GM18870 (cell line): Measurements from ENCODE around the gene LRRC3.
"Not testable (repeated sequence)": the region's sequence is repeated elsewhere in the genome, so short reads cannot be mapped to it uniquely, and the experiment has no call there.

Experiments used
- ATAC-seq: cut with Tn5 transposase; IDR thresholded peaks from one replicate; pipeline ENCODE4 v1.9.1; 2021; ENCODE audit warnings: moderate library complexity; ENCODE audit not compliant: unreplicated experiment

The LRRC3 gene

GRCh38 chr21:44477131-44477530 lies 21.8 kb downstream of the LRRC3 start:
- ATAC-seq, result no peak

DNA sequence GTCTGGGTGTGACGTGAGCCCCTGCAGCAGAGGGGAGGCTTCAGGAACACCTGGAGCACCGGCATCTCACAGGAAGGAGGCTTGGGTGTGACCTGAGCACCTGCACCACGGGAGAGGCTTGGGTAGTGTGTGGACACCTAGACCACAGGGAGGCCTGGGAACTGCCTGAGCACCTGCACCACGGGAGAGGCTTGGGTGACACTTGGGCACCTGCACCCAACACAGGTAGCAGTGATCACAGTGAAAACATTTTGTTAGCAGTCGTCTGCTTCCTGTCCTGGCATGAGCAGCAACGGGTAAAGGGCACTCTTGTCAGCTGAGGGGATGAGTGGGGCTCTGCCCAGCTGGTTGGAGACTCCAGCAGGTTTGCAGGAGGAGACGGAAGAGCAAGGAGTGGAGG lies 22.4 kb downstream of the LRRC3 start:
- ATAC-seq, result no peak

DNA sequence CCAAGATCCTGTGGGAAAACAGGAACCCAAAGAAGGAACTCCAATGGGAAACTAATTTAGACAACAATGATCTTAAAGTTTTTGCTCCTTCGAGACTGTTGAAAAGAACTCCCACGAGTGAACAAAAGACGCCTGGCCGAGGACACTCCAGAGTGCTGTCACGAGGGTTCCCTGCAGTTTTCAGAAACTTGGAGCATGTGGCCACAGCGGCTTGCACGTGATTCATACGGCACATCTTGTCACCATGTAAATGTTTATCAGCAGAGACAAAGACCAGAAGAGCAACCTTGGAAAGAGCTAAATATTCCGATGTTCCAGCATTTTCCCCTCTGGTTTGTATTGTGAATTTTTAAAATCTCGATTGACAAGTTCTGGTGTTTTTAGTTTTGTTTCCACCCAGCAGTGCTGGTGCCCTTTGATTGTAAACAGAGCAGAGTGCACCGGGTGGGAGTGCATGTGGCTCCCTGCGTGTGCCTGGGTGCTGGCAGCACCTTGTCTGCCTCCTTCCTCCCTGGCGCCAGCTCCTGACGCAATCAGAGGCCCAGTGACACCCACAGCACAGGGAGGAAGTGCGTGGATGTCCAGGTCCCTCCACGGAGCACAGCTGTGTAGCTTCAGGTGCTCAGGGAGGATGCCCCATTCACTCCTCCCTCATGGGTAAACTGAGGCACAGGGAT lies 23.0 kb downstream of the LRRC3 start:
- ATAC-seq, result no peak

GRCh38 chr21:44478801-44479167 lies 23.5 kb downstream of the LRRC3 start:
- no peak for ATAC-seq

DNA sequence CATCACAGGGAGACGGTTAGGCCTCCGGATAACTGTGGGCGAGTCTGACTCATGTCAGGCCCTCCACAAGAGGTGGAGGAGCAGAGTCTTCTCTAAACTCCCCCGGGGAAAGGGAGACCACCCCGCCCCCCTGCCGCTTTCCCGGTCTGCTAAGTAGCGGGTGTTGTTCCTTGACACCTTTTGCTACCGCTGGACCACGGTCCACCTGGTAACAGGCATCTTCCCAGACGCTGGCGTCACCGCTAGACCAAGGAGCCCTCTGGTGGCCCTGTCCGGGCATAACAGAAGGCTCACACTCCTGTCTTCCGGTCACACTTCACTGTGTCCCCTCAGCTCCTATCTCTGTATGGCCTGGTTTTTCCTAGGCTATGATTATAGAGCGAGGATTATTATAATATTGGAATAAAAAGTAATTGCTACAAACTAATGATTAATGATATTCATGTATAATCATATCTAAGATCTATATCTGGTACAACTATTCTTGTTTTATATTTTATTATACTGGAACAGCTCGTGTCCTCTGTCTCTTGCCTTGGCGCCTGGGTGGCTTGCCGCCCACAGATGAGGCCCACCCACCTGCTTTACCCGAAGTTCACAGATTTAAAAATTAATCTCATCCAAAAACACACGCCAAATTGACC lies 24.4 kb downstream of the LRRC3 start:
- ATAC-seq, result not testable (repeated sequence)

GRCh38 chr21:44480200-44481053 lies 25.1 kb downstream of the LRRC3 start:
- no peak for ATAC-seq

- ATAC-seq, result no peak
These were observed 27.4 kb downstream of the LRRC3 start for GRCh38 chr21:44482581-44483287.

- ATAC-seq, result no peak
These were observed 28.3 kb downstream of the LRRC3 start for GRCh38 chr21:44483288-44484237.

DNA sequence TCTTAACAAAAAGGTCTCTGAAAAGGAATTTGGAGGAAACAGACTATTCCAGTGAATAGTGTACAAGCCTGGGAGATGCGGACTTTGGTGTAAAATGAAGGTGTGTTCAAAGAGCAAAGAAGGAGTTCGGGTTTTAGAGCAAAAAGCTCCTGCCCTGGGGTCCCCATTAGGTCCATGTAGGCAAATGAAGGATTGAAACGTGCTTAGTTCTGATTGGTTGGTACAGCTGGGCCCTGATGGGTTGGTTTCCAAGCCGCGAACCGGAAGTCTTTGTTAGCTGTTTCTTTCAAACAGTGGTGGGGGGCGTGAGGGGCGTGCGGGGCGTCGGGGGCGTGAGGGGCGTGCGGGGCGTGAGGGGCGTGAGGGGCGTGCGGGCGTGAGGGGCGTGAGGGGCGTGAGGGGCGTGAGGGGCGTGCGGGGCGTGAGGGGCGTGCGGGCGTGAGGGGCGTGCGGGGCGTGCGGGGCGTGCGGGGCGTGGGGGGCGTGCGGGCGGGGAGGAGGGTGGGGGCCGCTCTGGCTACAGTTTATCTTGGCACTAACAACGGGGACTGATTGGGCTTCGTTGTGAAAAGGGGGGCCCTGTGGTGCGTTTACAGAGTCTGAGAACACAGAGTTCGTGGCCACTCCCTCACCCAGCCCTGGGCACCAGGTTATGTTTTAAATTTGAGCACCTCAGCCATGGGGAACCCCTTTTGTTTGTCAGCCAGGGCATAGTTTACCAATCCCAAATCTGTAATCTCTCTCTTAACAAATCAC lies 29.4 kb downstream of the LRRC3 start:
- ATAC-seq, result no peak

DNA sequence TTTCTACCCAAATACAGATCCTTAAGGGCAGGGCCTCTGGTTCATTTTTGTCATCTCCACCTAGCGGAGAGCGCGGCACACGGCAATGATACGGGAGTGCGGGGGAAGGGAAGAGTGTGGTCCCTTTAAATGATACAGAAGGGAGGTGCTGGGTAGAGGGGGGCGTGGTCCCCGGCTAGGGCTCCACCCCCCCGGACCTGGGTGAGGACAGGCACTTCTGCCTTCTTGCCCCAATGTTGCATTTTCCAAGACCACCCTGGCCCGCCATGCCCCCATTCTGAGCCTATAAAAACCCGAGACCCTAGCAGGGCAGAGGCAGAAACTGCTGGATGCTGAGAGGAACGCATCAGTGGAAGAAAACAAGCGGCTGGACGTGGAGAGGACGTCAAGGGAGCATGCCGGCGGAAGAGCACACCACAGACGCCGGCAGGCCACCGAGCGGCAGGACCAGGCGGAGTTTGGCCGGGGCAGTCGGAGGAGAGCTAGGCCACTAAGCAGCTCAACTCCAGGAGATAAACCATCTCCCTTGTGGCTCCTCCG lies 30.0 kb downstream of the LRRC3 start:
- ATAC-seq, result no peak

- no peak for ATAC-seq
These were observed 30.5 kb downstream of the LRRC3 start for GRCh38 chr21:44485796-44486195.

DNA sequence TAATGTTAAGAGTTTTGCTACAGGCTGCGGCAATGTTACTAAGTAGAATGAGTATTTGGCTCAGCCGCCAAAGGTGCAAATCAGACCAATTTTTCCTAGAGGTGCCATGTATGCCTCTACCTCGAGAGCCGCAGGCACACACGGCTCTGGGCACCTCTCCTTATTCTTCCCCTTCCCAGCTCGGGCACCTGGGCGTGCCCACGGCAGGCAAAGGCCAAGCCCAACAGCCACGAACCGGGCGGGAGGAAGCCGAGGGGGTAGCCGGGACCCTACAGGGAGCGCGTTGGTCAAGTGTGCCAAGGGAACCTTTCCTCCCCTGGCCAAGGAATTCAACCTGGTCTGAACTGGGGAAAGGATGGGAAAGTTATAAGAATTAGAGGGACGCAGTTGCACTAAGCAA lies 31.0 kb downstream of the LRRC3 start:
- no peak for ATAC-seq

- no peak for ATAC-seq
These were observed 32.5 kb downstream of the LRRC3 start for GRCh38 chr21:44487831-44488230.

GRCh38 chr21:44489962-44490361 lies 34.7 kb downstream of the LRRC3 start:
- no peak for ATAC-seq

GRCh38 chr21:44490405-44490804 lies 35.1 kb downstream of the LRRC3 start:
- no peak for ATAC-seq

GRCh38 chr21:44490816-44491215 lies 35.5 kb downstream of the LRRC3 start:
- ATAC-seq, result no peak

GRCh38 chr21:44492567-44493385 lies 37.5 kb downstream of the LRRC3 start:
- no peak for ATAC-seq

DNA sequence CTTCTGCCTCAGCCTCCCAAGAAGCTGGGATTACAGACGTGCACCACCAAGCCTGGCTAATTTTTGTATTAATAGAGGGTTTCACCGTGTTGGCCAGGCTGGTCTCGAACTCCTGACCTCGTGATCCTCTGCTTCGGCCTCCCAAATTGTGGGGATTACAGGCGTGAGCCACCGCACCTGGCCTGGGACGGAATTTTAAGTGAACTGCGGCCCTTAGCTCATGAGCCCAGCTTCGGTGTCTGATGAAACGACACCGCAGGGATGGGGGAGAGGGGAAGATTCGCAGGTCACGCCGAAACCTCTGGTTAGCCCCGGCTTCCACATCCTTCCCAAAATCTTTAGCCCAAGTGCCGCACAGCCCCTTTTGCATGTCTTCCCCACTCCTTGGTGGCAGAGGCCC lies 39.1 kb downstream of the LRRC3 start:
- ATAC-seq, result no peak
